WTC11 (cell line): Measurements from ENCODE around the gene ACVR1B. TPM values are rescaled to one million over a fixed set of nuclear protein-coding genes. Genes with fewer than 3 reads are reported as not detected.

Experiments
- ATAC-seq: fragments of 200-7000 bp; cut with Tn5 transposase; 2 replicates; pipeline ENCODE4 v1.10.0; 2021; ENCODE audit warnings: mild to moderate bottlenecking, moderate library complexity
- CTCF ChIA-PET: fragments of 300-600 bp; sonication (Branson Sonifier 250); formaldehyde crosslinking; loops from one replicate; lab custom pipeline; 2021; ENCODE audit warnings: antibody characterized with exemption; lab: Charles Lee
- POLR2A ChIA-PET: fragments of 350-600 bp; sonication (Branson Sonifier 250); formaldehyde crosslinking; loops from one replicate; lab custom pipeline; 2021; ENCODE audit warnings: antibody characterized with exemption; lab: Charles Lee
- DNase-seq: peaks from one replicate; pipeline ENCODE4 v3.0.0; 2021; ENCODE audit warnings: low spot score
- H3K27ac Mint-ChIP-seq: 2 replicates; pipeline ENCODE4 v1.8.0; 2021; ENCODE audit warnings: mixed read lengths
- H3K27me3 Mint-ChIP-seq: 2 replicates; pipeline ENCODE4 v1.8.0; 2021; ENCODE audit warnings: low read depth, mild to moderate bottlenecking, moderate library complexity, mixed read lengths
- H3K36me3 Mint-ChIP-seq: 2 replicates; pipeline ENCODE4 v1.8.0; 2021; ENCODE audit warnings: mixed read lengths
- H3K4me1 Mint-ChIP-seq: 2 replicates; pipeline ENCODE4 v1.8.0; 2022; ENCODE audit warnings: mixed read lengths
- H3K4me3 Mint-ChIP-seq: 2 replicates; pipeline ENCODE4 v1.8.0; 2021; ENCODE audit warnings: mild to moderate bottlenecking, moderate library complexity, mixed read lengths
- H3K9me3 Mint-ChIP-seq: 2 replicates; pipeline ENCODE4 v1.8.0; 2021; ENCODE audit warnings: mixed read lengths
- ATF6 ChIP-seq: sonication (generic); formaldehyde crosslinking; IDR thresholded peaks from 2 replicates; pipeline ENCODE4 v1.8.1; 2023; ENCODE audit warnings: mild to moderate bottlenecking, missing genetic modification reagents
- CREB1 ChIP-seq: sonication (generic); formaldehyde crosslinking; IDR thresholded peaks from 2 replicates; pipeline ENCODE4 v1.8.0; 2023; ENCODE audit warnings: mild to moderate bottlenecking, missing genetic modification reagents
- EMX1 ChIP-seq: fragments of 250-450 bp; sonication (Bioruptor Pico); IDR thresholded peaks from 2 replicates; pipeline ENCODE4 v1.8.0; 2021; ENCODE audit warnings: mild to moderate bottlenecking
- ERG ChIP-seq: fragments of 250-450 bp; sonication (Bioruptor Pico); IDR thresholded peaks from 2 replicates; pipeline ENCODE4 v1.8.0; 2021; ENCODE audit warnings: mild to moderate bottlenecking
- FOXK1 ChIP-seq: sonication (generic); formaldehyde crosslinking; IDR thresholded peaks from 2 replicates; pipeline ENCODE4 v1.8.0; 2022; ENCODE audit warnings: mild to moderate bottlenecking, moderate library complexity, missing genetic modification reagents
- IRF1 ChIP-seq: sonication (generic); formaldehyde crosslinking; IDR thresholded peaks from 2 replicates; pipeline ENCODE4 v1.8.0; 2023; ENCODE audit warnings: missing genetic modification reagents
- JUN ChIP-seq: sonication (generic); formaldehyde crosslinking; IDR thresholded peaks from 2 replicates; pipeline ENCODE4 v1.8.0; 2023; ENCODE audit warnings: mild to moderate bottlenecking, missing genetic modification reagents
- KAT7 ChIP-seq: sonication (generic); formaldehyde crosslinking; IDR thresholded peaks from 2 replicates; pipeline ENCODE4 v1.8.1; 2023; ENCODE audit warnings: missing genetic modification reagents, mild to moderate bottlenecking, borderline replicate concordance
- MXD4 ChIP-seq: fragments of 250-450 bp; sonication (Bioruptor Pico); IDR thresholded peaks from 2 replicates; pipeline ENCODE4 v1.8.0; 2021; ENCODE audit warnings: mild to moderate bottlenecking, moderate library complexity, borderline replicate concordance
- NFATC4 ChIP-seq: fragments of 250-450 bp; sonication (Bioruptor Pico); IDR thresholded peaks from 2 replicates; pipeline ENCODE4 v1.9.0; 2021; ENCODE audit warnings: mild to moderate bottlenecking
- OVOL2 ChIP-seq: fragments of 250-450 bp; sonication (Bioruptor Pico); IDR thresholded peaks from 2 replicates; pipeline ENCODE4 v1.9.0; 2021; ENCODE audit warnings: mild to moderate bottlenecking, borderline replicate concordance
- RORB ChIP-seq: fragments of 250-450 bp; sonication (Bioruptor Pico); IDR thresholded peaks from 2 replicates; pipeline ENCODE4 v1.9.0; 2021; ENCODE audit warnings: mild to moderate bottlenecking
- SP1 ChIP-seq: sonication (generic); formaldehyde crosslinking; conservative IDR thresholded peaks from 2 replicates; pipeline ENCODE4 v1.8.1; 2022; ENCODE audit warnings: missing genetic modification reagents
- TP53 ChIP-seq: sonication (generic); formaldehyde crosslinking; IDR thresholded peaks from 2 replicates; pipeline ENCODE4 v1.8.1; 2023; ENCODE audit warnings: mild to moderate bottlenecking, missing genetic modification reagents
- ZBTB21 ChIP-seq: sonication (generic); formaldehyde crosslinking; IDR thresholded peaks from 2 replicates; pipeline ENCODE4 v1.8.1; 2023; ENCODE audit warnings: mild to moderate bottlenecking, missing genetic modification reagents, borderline replicate concordance
- ZNF121 ChIP-seq: sonication (generic); formaldehyde crosslinking; IDR thresholded peaks from 2 replicates; pipeline ENCODE4 v1.8.0; 2023; ENCODE audit warnings: missing genetic modification reagents
- ZNF138 ChIP-seq: sonication (generic); formaldehyde crosslinking; conservative IDR thresholded peaks from 2 replicates; pipeline ENCODE4 v1.8.1; 2022; ENCODE audit warnings: mild to moderate bottlenecking, moderate library complexity, missing genetic modification reagents
- ZNF263 ChIP-seq: sonication (generic); formaldehyde crosslinking; IDR thresholded peaks from 2 replicates; pipeline ENCODE4 v1.8.1; 2022; ENCODE audit warnings: low read depth, mild to moderate bottlenecking, moderate library complexity, missing genetic modification reagents
- total RNA-seq: library from RNA; stranded (reverse); gene quantifications from 3 replicates; pipeline ENCODE4 v1.2.3, GENCODE V29; 2021
- TF ChIP-seq, protein P1 (sequence below): sonication (generic); formaldehyde crosslinking; IDR thresholded peaks from 2 replicates; pipeline ENCODE4 v1.8.1; 2022; ENCODE audit warnings: missing genetic modification reagents, borderline replicate concordance
- TF ChIP-seq, protein P2 (sequence below): sonication (generic); formaldehyde crosslinking; IDR thresholded peaks from 2 replicates; pipeline ENCODE4 v1.8.0; 2022; ENCODE audit warnings: mild to moderate bottlenecking, missing genetic modification reagents
- TF ChIP-seq, protein P3 (sequence below): fragments of 250-450 bp; sonication (Bioruptor Pico); IDR thresholded peaks from 2 replicates; pipeline ENCODE4 v1.9.0; 2021; ENCODE audit warnings: moderate library complexity, mild to moderate bottlenecking, inconsistent platforms, borderline replicate concordance

The ACVR1B gene
- total RNA-seq, 1 experiment from 2014 or later, result 24.1 TPM

DNA sequence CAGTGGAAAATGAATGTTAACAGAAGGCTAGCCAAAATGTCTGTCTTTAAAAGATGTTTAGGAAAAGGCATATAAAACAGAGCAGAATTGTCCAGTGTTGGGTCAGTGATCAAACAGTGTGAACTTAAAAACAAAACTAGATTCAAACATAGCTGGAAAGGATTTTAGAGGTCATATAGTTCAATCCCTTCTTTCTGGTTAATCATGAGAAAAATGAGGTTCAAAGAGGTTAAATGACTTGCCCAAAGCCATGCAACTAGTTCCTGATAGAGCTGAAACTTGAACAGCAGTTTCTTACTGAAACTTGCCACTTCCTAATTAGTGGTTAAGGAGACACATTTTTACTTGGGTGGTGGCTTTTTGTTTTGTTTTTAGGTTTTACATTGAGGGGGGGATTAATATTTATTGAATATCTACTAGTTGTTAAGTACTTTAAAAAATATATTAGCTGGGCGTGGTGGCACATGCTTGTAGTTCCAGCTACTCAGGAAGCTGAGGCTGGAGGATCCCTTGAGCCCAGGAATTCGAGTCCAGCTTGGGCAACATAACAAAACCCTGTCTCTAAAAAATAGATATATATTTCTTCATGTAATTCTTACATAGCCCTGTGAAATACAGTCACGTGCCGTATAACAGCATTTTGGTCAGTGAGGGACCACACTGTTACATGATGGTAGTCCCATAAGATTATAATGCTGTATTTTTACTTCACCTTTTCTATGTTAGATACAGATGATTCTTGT lies 20.4 kb downstream of the ACVR1B start (continued):
- TF ChIP-seq ERG (CRISPR knock-in tag) (no peak), ATF6 (CRISPR knock-in tag) (no peak), EMX1 (CRISPR knock-in tag) (no peak)

DNA sequence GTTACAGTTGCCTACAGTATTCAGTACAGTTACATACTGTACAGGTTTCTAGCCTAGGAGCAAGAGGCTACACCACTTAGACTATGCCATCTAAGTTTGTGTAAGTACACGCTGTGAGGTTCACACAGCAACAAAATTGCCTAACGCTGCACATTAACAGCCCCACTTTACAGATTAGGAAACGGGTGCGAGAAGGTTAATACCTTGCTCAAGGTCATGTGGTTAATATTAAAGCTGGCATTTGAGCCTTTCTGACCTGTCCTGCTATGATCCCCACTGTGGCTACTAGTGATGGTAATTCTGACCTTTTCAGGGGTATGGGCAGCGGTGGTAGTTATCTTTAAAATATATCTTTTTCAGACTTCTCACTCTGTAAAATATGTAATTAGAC lies 20.9 kb downstream of the ACVR1B start:
- no peak overlapping the region for H3K27ac Mint-ChIP-seq
- peaks cover 31% of the 10 kb centered on the region for H3K4me1 Mint-ChIP-seq
- ChIA-PET POLR2A (no interaction called here), CTCF (interaction anchor here (0.6 to 3.6 kb wide), 4 partner anchors 32 to 60 kb away, joined by 3 to 48 read pairs (median 19); no protein-coding TSS in a partner anchor)
- ATAC-seq (no peak), DNase-seq (no peak)
- no peaks in the 10 kb centered on the region for H3K9me3 Mint-ChIP-seq
- H3K4me3 Mint-ChIP-seq, result no peak overlapping the region
- H3K27me3 Mint-ChIP-seq, result no peaks in the 10 kb centered on the region
- H3K36me3 Mint-ChIP-seq, result peaks cover 18% of the 10 kb centered on the region
- TF ChIP-seq, protein P1, sequence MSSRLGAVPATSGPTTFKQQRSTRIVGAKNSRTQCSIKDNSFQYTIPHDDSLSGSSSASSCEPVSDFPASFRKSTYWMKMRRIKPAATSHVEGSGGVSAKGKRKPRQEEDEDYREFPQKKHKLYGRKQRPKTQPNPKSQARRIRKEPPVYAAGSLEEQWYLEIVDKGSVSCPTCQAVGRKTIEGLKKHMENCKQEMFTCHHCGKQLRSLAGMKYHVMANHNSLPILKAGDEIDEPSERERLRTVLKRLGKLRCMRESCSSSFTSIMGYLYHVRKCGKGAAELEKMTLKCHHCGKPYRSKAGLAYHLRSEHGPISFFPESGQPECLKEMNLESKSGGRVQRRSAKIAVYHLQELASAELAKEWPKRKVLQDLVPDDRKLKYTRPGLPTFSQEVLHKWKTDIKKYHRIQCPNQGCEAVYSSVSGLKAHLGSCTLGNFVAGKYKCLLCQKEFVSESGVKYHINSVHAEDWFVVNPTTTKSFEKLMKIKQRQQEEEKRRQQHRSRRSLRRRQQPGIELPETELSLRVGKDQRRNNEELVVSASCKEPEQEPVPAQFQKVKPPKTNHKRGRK, result no peak
- TF ChIP-seq EMX1 (CRISPR knock-in tag), result no peak
- TF ChIP-seq NFATC4, result no peak
- TF ChIP-seq FOXK1 (CRISPR knock-in tag), result no peak
- TF ChIP-seq CREB1 (CRISPR knock-in tag), result no peak
- TF ChIP-seq JUN (CRISPR knock-in tag), result no peak
- no peak for TF ChIP-seq ZBTB21 (CRISPR knock-in tag)
- no peak for TF ChIP-seq MXD4 (CRISPR knock-in tag)
- no peak for TF ChIP-seq ZNF263 (CRISPR knock-in tag)
- no peak for TF ChIP-seq ZNF121 (CRISPR knock-in tag)
- TF ChIP-seq ZNF138 (CRISPR knock-in tag), result no peak
- TF ChIP-seq, protein P2, sequence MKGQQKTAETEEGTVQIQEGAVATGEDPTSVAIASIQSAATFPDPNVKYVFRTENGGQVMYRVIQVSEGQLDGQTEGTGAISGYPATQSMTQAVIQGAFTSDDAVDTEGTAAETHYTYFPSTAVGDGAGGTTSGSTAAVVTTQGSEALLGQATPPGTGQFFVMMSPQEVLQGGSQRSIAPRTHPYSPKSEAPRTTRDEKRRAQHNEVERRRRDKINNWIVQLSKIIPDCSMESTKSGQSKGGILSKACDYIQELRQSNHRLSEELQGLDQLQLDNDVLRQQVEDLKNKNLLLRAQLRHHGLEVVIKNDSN (CRISPR knock-in tag), result no peak
- TF ChIP-seq IRF1 (CRISPR knock-in tag), result no peak
- no peak for TF ChIP-seq TP53 (CRISPR knock-in tag)
- TF ChIP-seq KAT7, result no peak
- TF ChIP-seq SP1 (CRISPR knock-in tag), result no peak
- TF ChIP-seq, protein P3, sequence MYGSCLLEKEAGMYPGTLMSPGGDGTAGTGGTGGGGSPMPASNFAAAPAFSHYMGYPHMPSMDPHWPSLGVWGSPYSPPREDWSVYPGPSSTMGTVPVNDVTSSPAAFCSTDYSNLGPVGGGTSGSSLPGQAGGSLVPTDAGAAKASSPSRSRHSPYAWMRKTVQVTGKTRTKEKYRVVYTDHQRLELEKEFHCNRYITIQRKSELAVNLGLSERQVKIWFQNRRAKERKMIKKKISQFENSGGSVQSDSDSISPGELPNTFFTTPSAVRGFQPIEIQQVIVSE, result no peak
- TF ChIP-seq RORB, result no peak
- no peak for TF ChIP-seq OVOL2 (CRISPR knock-in tag)
